ENCODE measurements around the gene RPL6.

Gene RPL6

GRCh38 chr12:112370199-112370598 is 39.2 kb downstream of the RPL6 start:
- TF ChIP-seq POLR2AphosphoS5 (IDR thresholded peaks at IDR 0.05; ENCODE audit: low read depth, low read length), result no peak
- TF ChIP-seq TAF1 (IDR thresholded peaks at IDR 0.05; ENCODE audit: borderline replicate concordance, insufficient read depth, low read length), result no peak
- TF ChIP-seq SIN3A (IDR thresholded peaks at IDR 0.05; ENCODE audit: borderline replicate concordance, insufficient read depth, low read length), result no peak
- no peak for TF ChIP-seq FOXP2 (optimal IDR thresholded peaks at IDR 0.05; ENCODE audit: borderline replicate concordance, extremely low read depth, extremely low read length, insufficient read depth)
- TF ChIP-seq REST (IDR thresholded peaks at IDR 0.05; ENCODE audit: insufficient read depth in 1 of 2, low read depth in 2 of 2, low read length in 2 of 2), result no peak

- TF ChIP-seq SIN3A (IDR thresholded peaks at IDR 0.05; ENCODE audit: borderline replicate concordance, insufficient read depth, low read length) (no peak), FOXP2 (optimal IDR thresholded peaks at IDR 0.05; ENCODE audit: borderline replicate concordance, extremely low read depth, extremely low read length, insufficient read depth) (no peak), POLR2AphosphoS5 (IDR thresholded peaks at IDR 0.05; ENCODE audit: low read depth, low read length) (no peak), REST (IDR thresholded peaks at IDR 0.05; ENCODE audit: insufficient read depth in 1 of 2, low read depth in 2 of 2, low read length in 2 of 2) (no peak), TAF1 (IDR thresholded peaks at IDR 0.05; ENCODE audit: borderline replicate concordance, insufficient read depth, low read length) (no peak)
Observed at GRCh38 chr12:112368856-112369255, 40.5 kb downstream of the RPL6 start.

DNA sequence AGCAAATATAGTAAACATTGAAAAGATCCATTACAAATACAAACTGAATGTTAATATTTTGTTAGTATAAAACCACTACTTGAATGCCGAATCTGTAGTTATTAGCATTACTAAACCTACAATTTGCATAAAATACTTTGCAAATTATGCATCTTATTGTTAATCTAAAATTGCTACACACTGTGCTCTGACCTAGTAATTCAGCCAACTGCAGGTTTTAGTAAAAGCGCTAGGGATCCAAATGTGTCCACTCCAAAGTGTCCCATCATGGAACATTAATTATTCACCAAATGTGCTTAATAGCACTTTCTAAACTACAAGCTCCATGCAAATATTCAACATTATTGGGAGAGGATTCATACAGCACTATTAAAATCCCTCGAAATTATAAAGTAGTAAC is 41.4 kb downstream of the RPL6 start:
- TF ChIP-seq TAF1 (IDR thresholded peaks at IDR 0.05; ENCODE audit: borderline replicate concordance, insufficient read depth, low read length) (no peak), POLR2AphosphoS5 (IDR thresholded peaks at IDR 0.05; ENCODE audit: low read depth, low read length) (no peak), REST (IDR thresholded peaks at IDR 0.05; ENCODE audit: insufficient read depth in 1 of 2, low read depth in 2 of 2, low read length in 2 of 2) (no peak), FOXP2 (optimal IDR thresholded peaks at IDR 0.05; ENCODE audit: borderline replicate concordance, extremely low read depth, extremely low read length, insufficient read depth) (no peak), SIN3A (IDR thresholded peaks at IDR 0.05; ENCODE audit: borderline replicate concordance, insufficient read depth, low read length) (no peak)

- TF ChIP-seq FOXP2 (optimal IDR thresholded peaks at IDR 0.05; ENCODE audit: borderline replicate concordance, extremely low read depth, extremely low read length, insufficient read depth) (no peak), REST (IDR thresholded peaks at IDR 0.05; ENCODE audit: insufficient read depth in 1 of 2, low read depth in 2 of 2, low read length in 2 of 2) (no peak), SIN3A (IDR thresholded peaks at IDR 0.05; ENCODE audit: borderline replicate concordance, insufficient read depth, low read length) (no peak), POLR2AphosphoS5 (IDR thresholded peaks at IDR 0.05; ENCODE audit: low read depth, low read length) (no peak), TAF1 (IDR thresholded peaks at IDR 0.05; ENCODE audit: borderline replicate concordance, insufficient read depth, low read length) (no peak)
Observed at GRCh38 chr12:112362310-112362709, 47.1 kb downstream of the RPL6 start.

- TF ChIP-seq POLR2AphosphoS5 (IDR thresholded peaks at IDR 0.05; ENCODE audit: low read depth, low read length) (no peak), TAF1 (IDR thresholded peaks at IDR 0.05; ENCODE audit: borderline replicate concordance, insufficient read depth, low read length) (no peak), SIN3A (IDR thresholded peaks at IDR 0.05; ENCODE audit: borderline replicate concordance, insufficient read depth, low read length) (no peak), FOXP2 (optimal IDR thresholded peaks at IDR 0.05; ENCODE audit: borderline replicate concordance, extremely low read depth, extremely low read length, insufficient read depth) (no peak), REST (IDR thresholded peaks at IDR 0.05; ENCODE audit: insufficient read depth in 1 of 2, low read depth in 2 of 2, low read length in 2 of 2) (no peak)
Observed at GRCh38 chr12:112361271-112361670, 48.1 kb downstream of the RPL6 start.

Measured in PFSK-1 (cell line).